K562 (cell line): Measurements from ENCODE around the gene TMEM208. TPM values are rescaled to one million over a fixed set of nuclear protein-coding genes. Genes with fewer than 3 reads are reported as not detected.

ENCODE experiments used
- ARID1B ChIP-seq: fragments of 450-650 bp; IDR thresholded peaks from 2 replicates; pipeline ENCODE4 v1.6.1; 2016; ENCODE audit warnings: antibody characterized with exemption, mild to moderate bottlenecking, inconsistent platforms
- ESRRB ChIP-seq: fragments of 250-450 bp; sonication (Bioruptor Pico); IDR thresholded peaks from 2 replicates; pipeline ENCODE4 v1.5.0; 2020; ENCODE audit warnings: mild to moderate bottlenecking, moderate library complexity, borderline replicate concordance
- ETV1 ChIP-seq: fragments of 450-650 bp; conservative IDR thresholded peaks from 2 replicates; pipeline ENCODE4 v1.6.1; 2016; ENCODE audit warnings: missing genetic modification characterization, control low read depth, low read depth, missing compliant biosample characterization
- GABPB2 ChIP-seq: fragments of 250-450 bp; sonication (Bioruptor Pico); conservative IDR thresholded peaks from 2 replicates; pipeline ENCODE4 v1.5.1; 2021; ENCODE audit warnings: mild to moderate bottlenecking
- GATA2 ChIP-seq: sonication (generic); formaldehyde crosslinking; IDR thresholded peaks from 2 replicates; pipeline ENCODE4 v1.4.0; 2020; ENCODE audit warnings: mild to moderate bottlenecking, missing genetic modification reagents
- GATAD2B ChIP-seq: fragments of 450-650 bp; IDR thresholded peaks from 2 replicates; pipeline ENCODE4 v1.6.1; 2017; ENCODE audit warnings: mild to moderate bottlenecking, borderline replicate concordance
- HSF4 ChIP-seq: fragments of 250-450 bp; sonication (Bioruptor Pico); IDR thresholded peaks from 2 replicates; pipeline ENCODE4 v2.1.2; 2022; ENCODE audit warnings: mild to moderate bottlenecking, moderate library complexity, borderline replicate concordance
- KAT7 ChIP-seq: sonication (generic); formaldehyde crosslinking; IDR thresholded peaks from 2 replicates; pipeline ENCODE4 v1.8.0; 2022; ENCODE audit warnings: missing genetic modification reagents, mild to moderate bottlenecking, borderline replicate concordance
- KDM2B ChIP-seq: fragments of 250-450 bp; sonication (Bioruptor Pico); IDR thresholded peaks from 2 replicates; pipeline ENCODE4 v1.8.0; 2021; ENCODE audit warnings: mild to moderate bottlenecking, moderate library complexity
- KDM5B ChIP-seq: fragments of 200-600 bp; sonication (generic); IDR thresholded peaks from 2 replicates; pipeline ENCODE4 v1.6.1; 2012; ENCODE audit warnings: low read depth, mild to moderate bottlenecking, moderate library complexity, low read length, control low read depth, inconsistent platforms; ENCODE audit not compliant: insufficient replicate concordance
- MED1 ChIP-seq: sonication (generic); formaldehyde crosslinking; IDR thresholded peaks from 2 replicates; pipeline ENCODE4 v1.8.1; 2023; ENCODE audit warnings: missing genetic modification reagents, borderline replicate concordance
- NFE2L1 ChIP-seq: fragments of 450-650 bp; IDR thresholded peaks from 2 replicates; pipeline ENCODE4 v1.6.1; 2016; ENCODE audit warnings: missing genetic modification characterization, low read depth, mild to moderate bottlenecking, missing compliant biosample characterization, moderate library complexity, borderline replicate concordance
- RHOXF2B ChIP-seq: fragments of 250-450 bp; sonication (Bioruptor Pico); conservative IDR thresholded peaks from 2 replicates; pipeline ENCODE4 v1.5.1; 2021
- SOX6 ChIP-seq: fragments of 450-650 bp; IDR thresholded peaks from 2 replicates; pipeline ENCODE4 v1.6.1; 2014; ENCODE audit warnings: mild to moderate bottlenecking
- TEAD4 ChIP-seq, 2 experiments: sonication (generic) in 1 of 2; formaldehyde crosslinking in 1 of 2; IDR thresholded peaks; 2 replicates each; pipeline versions ENCODE4 v1.6.1 to v1.8.0; 2012 to 2022; ENCODE audit warnings: borderline replicate concordance in 1 of 2, inconsistent platforms in 1 of 2, low read length in 1 of 2, mild to moderate bottlenecking in 1 of 2, missing genetic modification reagents in 1 of 2
- TGIF2 ChIP-seq: sonication (generic); formaldehyde crosslinking; IDR thresholded peaks from 2 replicates; pipeline ENCODE4 v1.8.1; 2022; ENCODE audit warnings: mild to moderate bottlenecking, missing genetic modification reagents, moderate library complexity
- ZNF347 ChIP-seq: fragments of 450-650 bp; formaldehyde crosslinking; IDR thresholded peaks from 2 replicates; pipeline ENCODE4 v1.4.0; 2020; ENCODE audit warnings: low read depth, mild to moderate bottlenecking, moderate library complexity
- ZNF408 ChIP-seq: fragments of 250-450 bp; sonication (Bioruptor Pico); IDR thresholded peaks from 2 replicates; pipeline ENCODE4 v1.4.0; 2020; ENCODE audit warnings: low read depth, mild to moderate bottlenecking, moderate library complexity
- ZNF589 ChIP-seq: fragments of 200-800 bp; sonication (Bioruptor generic); IDR thresholded peaks from 2 replicates; pipeline ENCODE4 v1.6.1; 2016; ENCODE audit warnings: low read depth, missing genetic modification characterization, missing compliant biosample characterization
- ZSCAN32 ChIP-seq: fragments of 450-650 bp; formaldehyde crosslinking; IDR thresholded peaks from 2 replicates; pipeline ENCODE4 v1.4.0; 2020; ENCODE audit warnings: mild to moderate bottlenecking, moderate library complexity
- polyA plus RNA-seq, 8 experiments: library from polyadenylated mRNA; depleted of rRNA in 4 of 8; stranded (reverse) in 5 of 8; unstranded in 3 of 8; fragments of >200 nt; fragmentation: Nextera tagmentation in 2 of 8; fragmentation: Illumina TruSeq in 1 of 8; extraction: Ambion mirVana in 2 of 8; extraction: Trizol in 1 of 8; gene quantifications; 2 replicates each; pipeline versions ENCODE4 v1.2.1 to v1.2.3, GENCODE V29; 2011 to 2014; ENCODE audit warnings: inconsistent platforms in 1 of 8, missing spikeins in 1 of 8
- total RNA-seq, 7 experiments: library from RNA; depleted of rRNA in 6 of 7; stranded (reverse); fragments of >200 nt in 6 of 7; fragmentation: Illumina TruSeq in 2 of 7; extraction: Trizol in 2 of 7; gene quantifications; 2 replicates each; pipeline versions ENCODE4 v1.2.1 to v1.2.3, GENCODE V29; 2011 to 2021; ENCODE audit warnings: low replicate concordance in 1 of 7
- TF ChIP-seq, protein P1 (sequence below): fragments of 450-650 bp; IDR thresholded peaks from 2 replicates; pipeline ENCODE4 v1.6.1; 2018; ENCODE audit not compliant: partially characterized antibody
- TF ChIP-seq, protein P2 (sequence below): fragments of 450-650 bp; formaldehyde crosslinking; IDR thresholded peaks from 2 replicates; pipeline ENCODE4 v1.4.0; 2020; ENCODE audit warnings: mild to moderate bottlenecking, moderate library complexity

Gene TMEM208
- total and polyA plus RNA-seq, 9 of the 15 experiments (the other 6 are each of a cell fraction or from before 2014, with no cell fraction given): 31.8 to 239 (median 54.3) TPM

DNA sequence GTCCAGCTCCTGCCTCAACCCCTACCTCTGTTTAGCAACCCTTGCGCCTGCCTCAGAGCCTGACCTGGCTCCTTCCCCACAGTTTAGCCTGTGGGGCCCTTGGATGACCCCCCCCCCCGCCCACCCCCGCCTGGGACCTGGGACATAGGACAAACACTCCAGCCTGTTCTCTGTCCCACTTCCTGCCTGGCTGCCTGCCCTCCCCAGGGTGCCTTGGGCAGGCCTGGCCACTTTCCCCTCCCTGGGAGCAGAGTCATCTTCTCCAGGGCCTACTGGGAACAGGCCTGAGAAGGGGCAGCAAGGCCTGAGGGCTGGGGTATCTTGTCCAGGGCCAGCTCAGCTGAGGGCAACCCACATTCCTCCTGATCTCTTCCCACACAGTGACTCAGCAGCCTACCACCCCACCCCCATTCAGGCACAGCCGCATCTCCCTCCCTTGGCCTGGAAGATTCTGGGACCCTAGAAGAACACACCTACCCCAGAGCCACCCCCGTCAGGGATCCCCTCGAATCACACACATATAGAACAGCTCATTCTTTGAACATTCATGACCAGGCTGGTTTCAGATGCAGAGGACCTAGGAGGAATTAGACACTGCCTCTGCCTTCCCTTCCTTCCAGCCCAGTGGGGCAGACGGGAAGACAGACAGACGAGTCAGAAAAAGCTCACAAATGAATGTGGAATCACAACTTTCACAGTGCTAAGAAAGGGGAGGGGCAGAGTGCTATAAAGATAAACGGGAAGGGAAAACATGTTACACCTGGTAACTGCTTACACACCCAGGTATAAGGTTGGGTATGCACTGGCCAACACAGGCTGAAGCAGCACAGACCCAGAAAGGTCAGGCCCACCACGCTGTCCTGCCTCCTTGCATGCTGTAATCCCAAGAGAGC is 14.3 kb downstream of the TMEM208 start (continued):
- TF ChIP-seq KDM2B (CRISPR knock-in tag): no peak
- no peak for TF ChIP-seq ESRRB (CRISPR knock-in tag)
- no peak for TF ChIP-seq GABPB2 (CRISPR knock-in tag)
- no peak for TF ChIP-seq GATA2
- TF ChIP-seq TEAD4 (IDR thresholded peaks at IDR 0.05; ENCODE audit: low read length): peak; percentile 66; the same call in 1 of the 2 replicates
- TF ChIP-seq TEAD4 (CRISPR knock-in tag; IDR thresholded peaks at IDR 0.05; ENCODE audit: borderline replicate concordance): no peak
- TF ChIP-seq HSF4 (CRISPR knock-in tag): no peak
- no peak for TF ChIP-seq ZNF408 (CRISPR knock-in tag)
- TF ChIP-seq NFE2L1: peak; percentile 25; the same call in 1 of the 2 replicates
- TF ChIP-seq MED1 (CRISPR knock-in tag): no peak
- peak; percentile 44; the same call in 1 of the 2 replicates for TF ChIP-seq SOX6
- TF ChIP-seq RHOXF2B (CRISPR knock-in tag): no peak
- TF ChIP-seq, protein P1, sequence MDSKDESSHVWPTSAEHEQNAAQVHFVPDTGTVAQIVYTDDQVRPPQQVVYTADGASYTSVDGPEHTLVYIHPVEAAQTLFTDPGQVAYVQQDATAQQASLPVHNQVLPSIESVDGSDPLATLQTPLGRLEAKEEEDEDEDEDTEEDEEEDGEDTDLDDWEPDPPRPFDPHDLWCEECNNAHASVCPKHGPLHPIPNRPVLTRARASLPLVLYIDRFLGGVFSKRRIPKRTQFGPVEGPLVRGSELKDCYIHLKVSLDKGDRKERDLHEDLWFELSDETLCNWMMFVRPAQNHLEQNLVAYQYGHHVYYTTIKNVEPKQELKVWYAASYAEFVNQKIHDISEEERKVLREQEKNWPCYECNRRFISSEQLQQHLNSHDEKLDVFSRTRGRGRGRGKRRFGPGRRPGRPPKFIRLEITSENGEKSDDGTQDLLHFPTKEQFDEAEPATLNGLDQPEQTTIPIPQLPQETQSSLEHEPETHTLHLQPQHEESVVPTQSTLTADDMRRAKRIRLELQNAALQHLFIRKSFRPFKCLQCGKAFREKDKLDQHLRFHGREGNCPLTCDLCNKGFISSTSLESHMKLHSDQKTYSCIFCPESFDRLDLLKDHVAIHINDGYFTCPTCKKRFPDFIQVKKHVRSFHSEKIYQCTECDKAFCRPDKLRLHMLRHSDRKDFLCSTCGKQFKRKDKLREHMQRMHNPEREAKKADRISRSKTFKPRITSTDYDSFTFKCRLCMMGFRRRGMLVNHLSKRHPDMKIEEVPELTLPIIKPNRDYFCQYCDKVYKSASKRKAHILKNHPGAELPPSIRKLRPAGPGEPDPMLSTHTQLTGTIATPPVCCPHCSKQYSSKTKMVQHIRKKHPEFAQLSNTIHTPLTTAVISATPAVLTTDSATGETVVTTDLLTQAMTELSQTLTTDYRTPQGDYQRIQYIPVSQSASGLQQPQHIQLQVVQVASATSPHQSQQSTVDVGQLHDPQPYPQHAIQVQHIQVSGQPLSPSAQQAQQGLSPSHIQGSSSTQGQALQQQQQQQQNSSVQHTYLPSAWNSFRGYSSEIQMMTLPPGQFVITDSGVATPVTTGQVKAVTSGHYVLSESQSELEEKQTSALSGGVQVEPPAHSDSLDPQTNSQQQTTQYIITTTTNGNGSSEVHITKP: peak; percentile 72
- no peak for TF ChIP-seq KDM5B
- no peak for TF ChIP-seq GATAD2B
- 0 out of 2 replicates have a peak, but pooled peaks have one; percentile 47 for TF ChIP-seq KAT7 (CRISPR knock-in tag)
- peak; percentile 45; the same call in 1 of the 2 replicates for TF ChIP-seq ZNF589
- no peak for TF ChIP-seq TGIF2 (CRISPR knock-in tag)
- no peak for TF ChIP-seq ETV1 (tag)
- TF ChIP-seq, protein P2, sequence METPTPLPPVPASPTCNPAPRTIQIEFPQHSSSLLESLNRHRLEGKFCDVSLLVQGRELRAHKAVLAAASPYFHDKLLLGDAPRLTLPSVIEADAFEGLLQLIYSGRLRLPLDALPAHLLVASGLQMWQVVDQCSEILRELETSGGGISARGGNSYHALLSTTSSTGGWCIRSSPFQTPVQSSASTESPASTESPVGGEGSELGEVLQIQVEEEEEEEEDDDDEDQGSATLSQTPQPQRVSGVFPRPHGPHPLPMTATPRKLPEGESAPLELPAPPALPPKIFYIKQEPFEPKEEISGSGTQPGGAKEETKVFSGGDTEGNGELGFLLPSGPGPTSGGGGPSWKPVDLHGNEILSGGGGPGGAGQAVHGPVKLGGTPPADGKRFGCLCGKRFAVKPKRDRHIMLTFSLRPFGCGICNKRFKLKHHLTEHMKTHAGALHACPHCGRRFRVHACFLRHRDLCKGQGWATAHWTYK: no peak
- TF ChIP-seq ARID1B: peak; percentile 80
- no peak for TF ChIP-seq ZSCAN32 (CRISPR knock-in tag)
- TF ChIP-seq ZNF347 (CRISPR knock-in tag): no peak
